Measurements from ENCODE around the gene SPRY1. TPM values are rescaled to one million over a fixed set of nuclear protein-coding genes. Genes with fewer than 3 reads are reported as not detected.

The SPRY1 gene
- 7.3 and 14.8 TPM in 2 replicates for total RNA-seq

- no peak for TF ChIP-seq CTCF (IDR thresholded peaks at IDR 0.05; ENCODE audit: insufficient read depth, low read depth, low read length)
- H3K4me3 ChIP-seq (ENCODE audit: low read depth, low read length) = peak within 1 kb of the TSS; percentile 69
- DNase-seq (ENCODE audit: low read depth) = peak; percentile 91
Measured at GRCh38 chr4:123396307-123397143, at the start of gene SPRY1. Gene SPRY1 (plus strand): TSS chr4:123396795. CDS start chr4:123401592, 4,797 bp downstream.

- TF ChIP-seq CTCF (IDR thresholded peaks at IDR 0.05; ENCODE audit: insufficient read depth, low read depth, low read length) = no peak
- no peak for DNase-seq (ENCODE audit: low read depth)
- no peak overlapping the region for H3K4me3 ChIP-seq (ENCODE audit: low read depth, low read length)
Measured at GRCh38 chr4:123346951-123347350, 49.6 kb upstream of the SPRY1 start.

DNA sequence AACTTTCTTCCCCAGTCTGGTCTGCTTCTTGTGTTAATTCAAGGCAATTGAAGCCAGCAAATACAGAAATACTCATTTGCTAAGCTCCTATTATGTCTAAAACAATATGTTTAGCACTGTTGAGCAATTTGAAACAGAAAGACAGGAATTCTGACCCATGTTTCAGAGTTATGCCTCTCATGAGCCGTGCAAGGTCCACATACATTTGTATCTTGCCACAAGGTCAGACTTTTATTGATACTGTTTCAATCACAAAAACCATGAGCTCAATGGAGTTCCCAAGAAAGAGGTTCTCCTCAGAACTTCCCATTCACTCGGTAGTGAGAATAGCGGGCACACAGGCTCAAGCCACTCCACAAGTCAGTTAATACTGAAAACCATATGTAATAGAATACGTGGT, 47.6 kb upstream of the SPRY1 start:
- no peak for DNase-seq (ENCODE audit: low read depth)
- TF ChIP-seq CTCF (IDR thresholded peaks at IDR 0.05; ENCODE audit: insufficient read depth, low read depth, low read length) = no peak
- no peak overlapping the region for H3K4me3 ChIP-seq (ENCODE audit: low read depth, low read length)

DNA sequence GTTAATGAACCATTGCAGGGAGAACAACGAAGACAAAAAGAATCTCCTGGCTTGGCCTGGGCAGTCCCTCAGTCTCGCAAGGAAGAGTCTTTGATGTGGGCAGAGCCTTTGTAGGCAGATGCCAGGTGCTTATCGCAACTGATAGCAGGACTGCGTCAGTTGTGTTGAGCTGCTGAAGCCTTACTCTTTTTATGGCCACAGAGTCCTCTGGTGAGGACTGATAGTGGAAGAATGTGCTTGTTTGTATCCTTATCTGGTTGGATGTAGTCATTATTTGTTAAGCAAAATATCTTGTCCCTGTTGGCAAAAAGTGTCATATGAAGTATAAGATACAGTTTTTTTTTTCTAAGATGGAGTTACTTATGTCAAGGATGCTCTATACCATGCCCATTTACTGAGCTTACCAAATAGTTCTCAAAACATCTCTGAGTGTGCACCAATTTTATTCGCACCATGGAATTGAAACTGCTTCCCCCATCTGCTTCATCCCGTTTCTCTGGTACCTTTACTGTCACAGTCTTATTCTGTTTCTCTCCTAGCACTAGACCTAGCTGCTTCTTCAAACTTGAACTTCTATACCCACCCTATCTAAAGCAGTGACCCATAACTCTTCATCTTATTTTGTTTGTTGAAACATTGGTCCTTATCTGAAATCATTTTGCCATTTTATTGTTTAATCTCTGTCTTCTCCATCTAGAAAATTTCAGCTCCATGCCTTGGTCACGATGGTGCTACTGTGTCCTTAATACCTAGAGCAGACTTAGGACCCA, 47.0 kb upstream of the SPRY1 start:
- no peak overlapping the region for H3K4me3 ChIP-seq (ENCODE audit: low read depth, low read length)
- no peak for TF ChIP-seq CTCF (IDR thresholded peaks at IDR 0.05; ENCODE audit: insufficient read depth, low read depth, low read length)
- peak; percentile 76 for DNase-seq (ENCODE audit: low read depth)

DNA sequence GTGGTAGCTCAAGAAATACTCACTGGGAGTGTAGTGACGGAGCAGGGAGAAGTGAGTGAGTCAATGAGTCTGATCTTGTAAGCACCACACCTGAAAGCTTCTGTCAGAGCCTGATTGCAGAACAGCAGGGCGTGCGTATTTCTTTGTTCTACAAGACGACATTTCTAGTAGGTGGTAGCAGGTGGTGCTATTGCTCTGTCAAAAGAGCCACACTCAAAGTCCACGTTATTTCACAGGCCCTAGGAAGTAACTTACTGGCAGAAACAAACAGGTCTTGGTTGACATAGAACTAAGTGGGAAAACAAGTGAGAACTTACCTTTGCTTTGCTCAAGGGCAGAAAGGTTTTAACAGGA, 46.4 kb upstream of the SPRY1 start:
- no peak for TF ChIP-seq CTCF (IDR thresholded peaks at IDR 0.05; ENCODE audit: insufficient read depth, low read depth, low read length)
- DNase-seq (ENCODE audit: low read depth) = peak; percentile 34
- no peak overlapping the region for H3K4me3 ChIP-seq (ENCODE audit: low read depth, low read length)

- no peak overlapping the region for H3K4me3 ChIP-seq (ENCODE audit: low read depth, low read length)
- DNase-seq (ENCODE audit: low read depth) = no peak
- no peak for TF ChIP-seq CTCF (IDR thresholded peaks at IDR 0.05; ENCODE audit: insufficient read depth, low read depth, low read length)
Measured at GRCh38 chr4:123350726-123351125, 45.9 kb upstream of the SPRY1 start.
